ENCODE results near the gene HSD17B3. TPM values are rescaled to one million over a fixed set of nuclear protein-coding genes. Genes with fewer than 3 reads are reported as not detected.

Gene HSD17B3
- polyA plus RNA-seq, 1 of the 3 experiments (the other 2 are of a cell fraction): 0.51 TPM

GRCh38 chr9:96299823-96300222, 2.2 kb downstream of the HSD17B3 start:
- CTCF ChIA-PET: interaction anchor here (1.0 to 1.7 kb wide), 2 partner anchors 17 to 67 kb away, joined by 6 to 9 read pairs; no protein-coding TSS in a partner anchor
- peak overlapping the region; percentile 31 to 58; a peak in 3 of 4 replicates for H3K27ac ChIP-seq (ENCODE audit: low read depth in 2 of 2, low read length in 1 of 2)
- 0 out of 4 replicates have a peak, but pooled peaks cover 0 to 6% of the 10 kb centered on the region in 2 experiments for H3K4me1 ChIP-seq (ENCODE audit: control insufficient read depth in 1 of 2, insufficient read depth in 2 of 2, low read depth in 1 of 2, low read length in 1 of 2)
- peak overlapping the region in 1 of 2 experiments; percentile 2; a peak in 1 of 4 replicates for H3K4me3 ChIP-seq (ENCODE audit: low read depth in 2 of 2, low read length in 1 of 2)
- peaks cover 8% of the 10 kb centered on the region for H3F3A ChIP-seq (replicated peaks; ENCODE audit: insufficient read depth)
- no peaks in the 10 kb centered on the region for H3K36me3 ChIP-seq (replicated peaks in 1 of 2; ENCODE audit: control insufficient read depth in 1 of 2, insufficient read depth in 2 of 2, low read length in 1 of 2)
- no peaks in the 10 kb centered on the region for H3K9me3 ChIP-seq
- no peaks in the 10 kb centered on the region for H3K79me2 ChIP-seq (ENCODE audit: insufficient read depth)
- no peaks in the 10 kb centered on the region for H4K20me1 ChIP-seq (ENCODE audit: insufficient read depth)
- 15% methylated on average over 4 of the region's 4 CpGs for WGBS (ENCODE audit: low lambda C conversion rate)
- no peak overlapping the region for H3K9ac ChIP-seq
- H3K27me3 ChIP-seq (ENCODE audit: insufficient read depth): no peaks in the 10 kb centered on the region
- TF ChIP-seq PBX3 (IDR thresholded peaks at IDR 0.05) (peak; percentile 63), FOXM1 (IDR thresholded peaks at IDR 0.05; ENCODE audit: low read depth) (no peak), EP300 (IDR thresholded peaks at IDR 0.05; ENCODE audit: borderline replicate concordance in 1 of 2, low read depth in 1 of 2, low read length in 1 of 2) (peak in 1 of 2 experiments; percentile 63; a peak in 1 of 4 replicates), RXRA (IDR thresholded peaks at IDR 0.05; ENCODE audit: borderline replicate concordance, low read depth) (peak; percentile 92), FOSL2 (IDR thresholded peaks at IDR 0.05; ENCODE audit: borderline replicate concordance, low read depth) (peak; percentile 85), MEF2A (IDR thresholded peaks at IDR 0.05; ENCODE audit: borderline replicate concordance, low read depth) (no peak), TAF1 (IDR thresholded peaks at IDR 0.05; ENCODE audit: borderline replicate concordance, low read depth, low read length) (no peak), NRF1 (IDR thresholded peaks at IDR 0.05; ENCODE audit: low read depth, low read length) (no peak), POLR2AphosphoS5 (IDR thresholded peaks at IDR 0.05; ENCODE audit: low read depth, low read length) (peak; percentile 30; the same call in 1 of the 2 replicates), TEAD4 (IDR thresholded peaks at IDR 0.05; ENCODE audit: borderline replicate concordance, insufficient read depth) (peak; percentile 15; the same call in 1 of the 2 replicates), MAX (IDR thresholded peaks at IDR 0.05; ENCODE audit: low read depth) (0 out of 2 replicates have a peak, but pooled peaks have one; percentile 35), GATA2 (CRISPR knock-in tag; IDR thresholded peaks at IDR 0.05) (no peak), USF1 (IDR thresholded peaks at IDR 0.05; ENCODE audit: borderline replicate concordance, low read depth) (0 out of 2 replicates have a peak, but pooled peaks have one; percentile 11), TCF12 (IDR thresholded peaks at IDR 0.05) (peak; percentile 66), JUND (IDR thresholded peaks at IDR 0.05) (peak; percentile 84; the same call in 1 of the 2 replicates)
- TF ChIP-seq, protein P1, sequence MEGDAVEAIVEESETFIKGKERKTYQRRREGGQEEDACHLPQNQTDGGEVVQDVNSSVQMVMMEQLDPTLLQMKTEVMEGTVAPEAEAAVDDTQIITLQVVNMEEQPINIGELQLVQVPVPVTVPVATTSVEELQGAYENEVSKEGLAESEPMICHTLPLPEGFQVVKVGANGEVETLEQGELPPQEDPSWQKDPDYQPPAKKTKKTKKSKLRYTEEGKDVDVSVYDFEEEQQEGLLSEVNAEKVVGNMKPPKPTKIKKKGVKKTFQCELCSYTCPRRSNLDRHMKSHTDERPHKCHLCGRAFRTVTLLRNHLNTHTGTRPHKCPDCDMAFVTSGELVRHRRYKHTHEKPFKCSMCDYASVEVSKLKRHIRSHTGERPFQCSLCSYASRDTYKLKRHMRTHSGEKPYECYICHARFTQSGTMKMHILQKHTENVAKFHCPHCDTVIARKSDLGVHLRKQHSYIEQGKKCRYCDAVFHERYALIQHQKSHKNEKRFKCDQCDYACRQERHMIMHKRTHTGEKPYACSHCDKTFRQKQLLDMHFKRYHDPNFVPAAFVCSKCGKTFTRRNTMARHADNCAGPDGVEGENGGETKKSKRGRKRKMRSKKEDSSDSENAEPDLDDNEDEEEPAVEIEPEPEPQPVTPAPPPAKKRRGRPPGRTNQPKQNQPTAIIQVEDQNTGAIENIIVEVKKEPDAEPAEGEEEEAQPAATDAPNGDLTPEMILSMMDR (IDR thresholded peaks at IDR 0.05): no peak
- H2AFZ ChIP-seq (ENCODE audit: low read depth): no peak overlapping the region; the same call in 1 of the 2 replicates
- peak overlapping the region; percentile 6 for H3K4me2 ChIP-seq
- no peak for DNase-seq
- POLR2A ChIA-PET: interaction anchor here (0.5 kb wide), 1 partner anchor 518 kb away, joined by 3 read pairs; no protein-coding TSS in a partner anchor
- no peaks in the 10 kb centered on the region for H3K9me2 ChIP-seq

Data from SK-N-SH (cell line).